Measurements from ENCODE around the gene CACNG7.

The CACNG7 gene

GRCh38 chr19:53898166-53898565, 10.9 kb upstream of the CACNG7 start:
- H3K27ac ChIP-seq: no peak overlapping the region
- no peak overlapping the region for H3K4me3 ChIP-seq (ENCODE audit: low read depth, low read length)

GRCh38 chr19:53898636-53899341, 10.3 kb upstream of the CACNG7 start:
- peak; percentile 66 for DNase-seq
- no peak for TF ChIP-seq CTCF (IDR thresholded peaks at IDR 0.05; ENCODE audit: low read depth, low read length)
- Histone ChIP-seq H3K9me3 (ENCODE audit: severe bottlenecking) (no peaks in the 10 kb centered on the region), H3K27ac (no peak overlapping the region), H3K4me3 (ENCODE audit: low read depth, low read length) (no peak overlapping the region; the same call in 1 of the 2 replicates), H3K27me3 (ENCODE audit: insufficient read depth, low read depth, severe bottlenecking) (peaks cover 14% of the 10 kb centered on the region), H3K36me3 (no peaks in the 10 kb centered on the region)

More at GRCh38 chr19:53898166-53898565, 10.9 kb upstream of the CACNG7 start:
- no peak for DNase-seq
- Histone ChIP-seq H3K27me3 (ENCODE audit: insufficient read depth, low read depth, severe bottlenecking) (peaks cover 8% of the 10 kb centered on the region), H3K9me3 (ENCODE audit: severe bottlenecking) (no peaks in the 10 kb centered on the region), H3K36me3 (no peaks in the 10 kb centered on the region)
- TF ChIP-seq CTCF (IDR thresholded peaks at IDR 0.05; ENCODE audit: low read depth, low read length): no peak

GRCh38 chr19:53900191-53900860, 8.8 kb upstream of the CACNG7 start:
- peaks cover 29% of the 10 kb centered on the region for H3K27me3 ChIP-seq (ENCODE audit: insufficient read depth, low read depth, severe bottlenecking)
- H3K9me3 ChIP-seq (ENCODE audit: severe bottlenecking): no peaks in the 10 kb centered on the region
- no peak for TF ChIP-seq CTCF (IDR thresholded peaks at IDR 0.05; ENCODE audit: low read depth, low read length)
- no peak overlapping the region for H3K27ac ChIP-seq
- no peak overlapping the region for H3K4me3 ChIP-seq (ENCODE audit: low read depth, low read length)
- H3K36me3 ChIP-seq: no peaks in the 10 kb centered on the region
- DNase-seq: no peak

GRCh38 chr19:53903055-53903680, 5.9 kb upstream of the CACNG7 start:
- Histone ChIP-seq H3K27ac (no peak overlapping the region), H3K4me3 (ENCODE audit: low read depth, low read length) (no peak overlapping the region), H3K36me3 (no peaks in the 10 kb centered on the region), H3K9me3 (ENCODE audit: severe bottlenecking) (no peaks in the 10 kb centered on the region), H3K27me3 (ENCODE audit: insufficient read depth, low read depth, severe bottlenecking) (peaks cover 51% of the 10 kb centered on the region)
- no peak for DNase-seq
- no peak for TF ChIP-seq CTCF (IDR thresholded peaks at IDR 0.05; ENCODE audit: low read depth, low read length)

GRCh38 chr19:53904909-53905308, 4.2 kb upstream of the CACNG7 start:
- Histone ChIP-seq H3K9me3 (ENCODE audit: severe bottlenecking) (no peaks in the 10 kb centered on the region), H3K27ac (no peak overlapping the region)
- no peak for DNase-seq

More at GRCh38 chr19:53904909-53905308, 4.2 kb upstream of the CACNG7 start:
- no peak overlapping the region for H3K4me3 ChIP-seq (ENCODE audit: low read depth, low read length)
- peaks cover 66% of the 10 kb centered on the region for H3K27me3 ChIP-seq (ENCODE audit: insufficient read depth, low read depth, severe bottlenecking)
- TF ChIP-seq CTCF (IDR thresholded peaks at IDR 0.05; ENCODE audit: low read depth, low read length): no peak
- no peaks in the 10 kb centered on the region for H3K36me3 ChIP-seq

Data from WERI-Rb-1 (cell line).